ENCODE measurements around the gene TSHZ2.

The TSHZ2 gene

DNA sequence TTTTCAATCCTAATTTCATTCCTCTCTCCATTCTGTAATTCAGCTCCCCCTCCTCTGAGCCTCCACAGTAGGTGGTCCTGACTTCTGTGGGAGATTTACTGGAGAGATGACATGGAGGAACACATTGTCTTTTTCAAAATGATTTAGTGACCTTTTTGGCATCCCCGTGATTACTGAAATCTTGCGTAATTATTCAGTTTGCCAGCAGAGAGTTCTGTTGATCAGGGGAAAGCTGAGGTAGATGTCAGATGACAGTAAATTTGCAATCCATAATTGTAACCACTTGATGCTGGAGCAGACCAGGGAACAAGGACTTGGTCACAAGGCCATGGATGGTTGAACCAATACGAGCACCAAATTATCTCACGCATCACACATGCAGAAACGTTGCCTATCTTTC is 302.2 kb downstream of the TSHZ2 start:
- CTCF ChIA-PET = no interaction called here
- POLR2A ChIA-PET = no interaction called here
- DNase-seq (ENCODE audit: extremely low spot score) = no peak
- TF ChIP-seq HDGF (IDR thresholded peaks at IDR 0.05; ENCODE audit: borderline replicate concordance) (no peak), ARNT (IDR thresholded peaks at IDR 0.05) (no peak), BHLHE40 (IDR thresholded peaks at IDR 0.05; ENCODE audit: borderline replicate concordance) (no peak), ZNF384 (IDR thresholded peaks at IDR 0.05) (no peak), LEF1 (IDR thresholded peaks at IDR 0.05; ENCODE audit: borderline replicate concordance) (no peak), ELF4 (IDR thresholded peaks at IDR 0.05) (no peak), NFRKB (IDR thresholded peaks at IDR 0.05) (no peak), FOXM1 (IDR thresholded peaks at IDR 0.05; ENCODE audit: borderline replicate concordance) (no peak), L3MBTL2 (conservative IDR thresholded peaks at IDR 0.05) (no peak), FOXK2 (IDR thresholded peaks at IDR 0.05) (no peak), FOXA1 (IDR thresholded peaks at IDR 0.05) (no peak), SP1 (IDR thresholded peaks at IDR 0.05) (no peak), TARDBP (IDR thresholded peaks at IDR 0.05) (no peak), SUZ12 (IDR thresholded peaks at IDR 0.05) (no peak), CTBP1 (IDR thresholded peaks at IDR 0.05; ENCODE audit: borderline replicate concordance) (no peak)
- TF ChIP-seq, protein P1, sequence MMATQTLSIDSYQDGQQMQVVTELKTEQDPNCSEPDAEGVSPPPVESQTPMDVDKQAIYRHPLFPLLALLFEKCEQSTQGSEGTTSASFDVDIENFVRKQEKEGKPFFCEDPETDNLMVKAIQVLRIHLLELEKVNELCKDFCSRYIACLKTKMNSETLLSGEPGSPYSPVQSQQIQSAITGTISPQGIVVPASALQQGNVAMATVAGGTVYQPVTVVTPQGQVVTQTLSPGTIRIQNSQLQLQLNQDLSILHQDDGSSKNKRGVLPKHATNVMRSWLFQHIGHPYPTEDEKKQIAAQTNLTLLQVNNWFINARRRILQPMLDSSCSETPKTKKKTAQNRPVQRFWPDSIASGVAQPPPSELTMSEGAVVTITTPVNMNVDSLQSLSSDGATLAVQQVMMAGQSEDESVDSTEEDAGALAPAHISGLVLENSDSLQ (IDR thresholded peaks at IDR 0.05) = no peak

DNA sequence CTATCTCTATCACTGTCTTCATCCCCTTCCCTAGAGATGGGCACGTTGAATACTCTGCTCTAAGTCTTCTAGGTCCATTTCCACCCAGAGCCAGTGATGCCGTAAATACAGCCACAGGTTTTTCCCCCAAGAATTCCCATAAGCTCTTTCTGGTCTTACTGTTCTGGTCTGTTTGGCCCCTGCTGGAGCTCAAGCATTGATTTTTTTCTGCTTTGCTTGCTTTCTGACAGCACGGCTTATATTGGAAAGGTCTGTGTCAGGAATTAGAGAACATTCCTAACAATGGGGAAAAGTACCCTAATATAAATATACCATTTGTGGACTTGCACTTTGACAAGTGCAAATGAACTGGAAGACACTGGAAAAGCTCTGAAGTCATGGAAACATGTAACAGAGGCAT is 302.6 kb downstream of the TSHZ2 start:
- POLR2A ChIA-PET = no interaction called here
- no peak for DNase-seq (ENCODE audit: extremely low spot score)
- CTCF ChIA-PET = no interaction called here
- no peak for TF ChIP-seq HDGF (IDR thresholded peaks at IDR 0.05; ENCODE audit: borderline replicate concordance)
- TF ChIP-seq LEF1 (IDR thresholded peaks at IDR 0.05; ENCODE audit: borderline replicate concordance) = no peak
- no peak for TF ChIP-seq TARDBP (IDR thresholded peaks at IDR 0.05)
- no peak for TF ChIP-seq ELF4 (IDR thresholded peaks at IDR 0.05)
- TF ChIP-seq ARNT (IDR thresholded peaks at IDR 0.05) = no peak
- TF ChIP-seq CTBP1 (IDR thresholded peaks at IDR 0.05; ENCODE audit: borderline replicate concordance) = no peak
- TF ChIP-seq L3MBTL2 (conservative IDR thresholded peaks at IDR 0.05) = no peak
- TF ChIP-seq FOXM1 (IDR thresholded peaks at IDR 0.05; ENCODE audit: borderline replicate concordance) = no peak
- no peak for TF ChIP-seq BHLHE40 (IDR thresholded peaks at IDR 0.05; ENCODE audit: borderline replicate concordance)

DNA sequence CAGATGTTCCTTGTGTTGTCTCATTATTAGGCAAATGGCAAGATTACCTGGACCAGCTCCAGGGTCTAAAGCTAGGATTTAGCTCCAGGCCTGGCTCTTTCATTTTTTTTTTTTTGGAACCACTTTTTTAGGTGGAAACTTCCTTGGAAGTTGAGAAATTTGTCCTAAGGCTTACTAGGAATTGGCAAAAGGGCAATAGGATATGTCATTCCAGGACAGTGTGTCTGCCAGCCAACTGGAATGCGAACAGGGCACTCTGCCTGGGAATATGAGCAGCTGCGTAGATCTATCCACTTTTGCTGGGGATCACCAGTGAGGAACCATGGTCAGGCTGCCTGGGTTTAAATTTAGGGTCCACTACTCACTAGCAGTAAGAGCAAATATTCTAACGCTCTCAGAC is 304.0 kb downstream of the TSHZ2 start:
- CTCF ChIA-PET = no interaction called here
- no peak for DNase-seq (ENCODE audit: extremely low spot score)
- POLR2A ChIA-PET = no interaction called here
- TF ChIP-seq ZNF384 (IDR thresholded peaks at IDR 0.05) = no peak
- TF ChIP-seq CTBP1 (IDR thresholded peaks at IDR 0.05; ENCODE audit: borderline replicate concordance) = no peak
- no peak for TF ChIP-seq ELF4 (IDR thresholded peaks at IDR 0.05)
- no peak for TF ChIP-seq SUZ12 (IDR thresholded peaks at IDR 0.05)
- no peak for TF ChIP-seq FOXK2 (IDR thresholded peaks at IDR 0.05)
- TF ChIP-seq ARNT (IDR thresholded peaks at IDR 0.05) = no peak
- no peak for TF ChIP-seq TARDBP (IDR thresholded peaks at IDR 0.05)

DNA sequence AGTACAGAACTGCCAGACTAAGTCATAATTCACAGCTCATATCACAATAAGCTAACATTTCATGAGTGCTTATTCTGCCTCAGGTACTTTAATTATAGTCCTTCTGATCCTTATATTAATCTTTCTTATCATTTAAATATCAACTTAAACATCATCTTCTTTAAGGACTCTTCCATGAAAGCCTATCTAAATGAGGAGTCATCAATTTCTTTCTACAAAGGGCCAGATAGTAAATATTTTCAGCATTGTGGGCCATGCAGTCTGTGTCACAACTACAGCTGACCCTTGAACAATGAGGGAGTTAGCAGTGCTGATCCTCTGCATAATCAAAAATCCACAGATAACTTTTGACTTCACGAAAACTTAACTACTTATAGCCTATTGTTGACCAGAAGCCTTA is 306.4 kb downstream of the TSHZ2 start:
- ChIA-PET CTCF (interaction anchor here (1.2 kb wide), 1 partner anchor 16 kb away, joined by 3 read pairs; no protein-coding TSS in a partner anchor), POLR2A (no interaction called here)
- DNase-seq (ENCODE audit: extremely low spot score) = no peak
- TF ChIP-seq FOXM1 (IDR thresholded peaks at IDR 0.05; ENCODE audit: borderline replicate concordance) (no peak), FOXK2 (IDR thresholded peaks at IDR 0.05) (no peak), ZNF384 (IDR thresholded peaks at IDR 0.05) (no peak), CTBP1 (IDR thresholded peaks at IDR 0.05; ENCODE audit: borderline replicate concordance) (no peak), BHLHE40 (IDR thresholded peaks at IDR 0.05; ENCODE audit: borderline replicate concordance) (no peak), ARNT (IDR thresholded peaks at IDR 0.05) (no peak), TARDBP (IDR thresholded peaks at IDR 0.05) (no peak), SUZ12 (IDR thresholded peaks at IDR 0.05) (no peak), FOXA1 (IDR thresholded peaks at IDR 0.05) (no peak), NFRKB (IDR thresholded peaks at IDR 0.05) (no peak), L3MBTL2 (conservative IDR thresholded peaks at IDR 0.05) (no peak)
- TF ChIP-seq, protein P1 (IDR thresholded peaks at IDR 0.05) = no peak

DNA sequence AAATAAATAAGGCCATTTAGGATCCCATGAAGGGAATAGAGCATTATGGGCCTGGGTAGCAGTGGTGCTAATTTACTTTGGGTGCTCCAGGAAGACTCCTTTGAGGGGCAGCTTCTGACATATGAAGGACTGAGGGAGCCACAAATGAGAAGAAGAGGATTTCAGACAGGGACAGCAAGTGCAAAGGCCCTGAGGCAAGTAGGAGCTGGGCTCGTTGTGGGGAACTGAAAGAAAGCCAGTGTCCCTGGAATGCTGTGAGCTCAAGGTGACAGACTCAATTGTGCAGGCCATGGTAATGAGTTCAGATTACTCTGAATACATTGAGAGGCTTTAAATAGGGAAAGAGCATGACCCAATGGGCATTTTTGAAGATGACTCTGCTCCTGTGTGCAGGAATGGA is 307.6 kb downstream of the TSHZ2 start:
- TF ChIP-seq, protein P1 (IDR thresholded peaks at IDR 0.05) = no peak
- TF ChIP-seq TARDBP (IDR thresholded peaks at IDR 0.05) (no peak), SUZ12 (IDR thresholded peaks at IDR 0.05) (no peak), SP1 (IDR thresholded peaks at IDR 0.05) (no peak), NFRKB (IDR thresholded peaks at IDR 0.05) (no peak), LEF1 (IDR thresholded peaks at IDR 0.05; ENCODE audit: borderline replicate concordance) (no peak), ARNT (IDR thresholded peaks at IDR 0.05) (no peak), BHLHE40 (IDR thresholded peaks at IDR 0.05; ENCODE audit: borderline replicate concordance) (no peak), FOXA1 (IDR thresholded peaks at IDR 0.05) (no peak)
- DNase-seq (ENCODE audit: extremely low spot score) = no peak
- CTCF ChIA-PET = no interaction called here
- POLR2A ChIA-PET = no interaction called here

DNA sequence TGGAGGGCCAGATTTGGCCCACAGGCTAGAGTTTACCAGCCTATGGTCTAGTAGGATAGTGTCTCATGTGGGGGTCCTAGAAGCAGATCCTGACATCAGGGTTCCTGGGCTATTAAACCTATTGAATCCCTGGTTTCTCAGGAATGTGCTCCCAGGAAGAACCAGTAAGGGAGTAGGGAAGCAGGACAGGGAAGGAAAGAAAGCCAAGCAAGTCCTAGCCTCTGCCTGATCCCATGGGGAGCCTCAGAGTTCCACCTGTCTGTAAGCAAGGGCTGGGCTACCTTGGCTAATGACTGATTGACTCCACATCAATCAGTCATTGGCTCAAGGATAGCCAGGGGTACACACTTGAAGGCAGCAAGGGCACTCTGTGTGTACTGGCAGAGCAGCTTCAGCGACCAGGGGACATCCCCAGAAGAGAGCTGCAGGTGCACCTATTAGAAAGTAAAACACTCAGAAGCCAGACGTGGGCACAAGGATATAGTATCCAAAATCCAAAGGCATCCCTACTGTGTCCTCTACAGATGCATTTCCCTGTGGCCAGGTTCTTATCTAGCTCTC is 309.5 kb downstream of the TSHZ2 start:
- ChIA-PET CTCF (no interaction called here), POLR2A (no interaction called here)
- no peak for TF ChIP-seq CTBP1 (IDR thresholded peaks at IDR 0.05; ENCODE audit: borderline replicate concordance)
- TF ChIP-seq ARNT (IDR thresholded peaks at IDR 0.05) = no peak
- TF ChIP-seq HDGF (IDR thresholded peaks at IDR 0.05; ENCODE audit: borderline replicate concordance) = no peak
- TF ChIP-seq L3MBTL2 (conservative IDR thresholded peaks at IDR 0.05) = no peak
- TF ChIP-seq LEF1 (IDR thresholded peaks at IDR 0.05; ENCODE audit: borderline replicate concordance) = no peak
- no peak for DNase-seq (ENCODE audit: extremely low spot score)

Data from HEK293T (cell line).